Activated CD4-positive, alpha-beta memory T cell treated with anti-CD3 and anti-CD28 coated beads, Interleukin-2, amount 10 ng/mL, durations not matched to agents 7 days and 5 days (primary cell): ENCODE data around the gene ABRAXAS1. TPM values are rescaled to one million over a fixed set of nuclear protein-coding genes. Genes with fewer than 3 reads are reported as not detected.
"Not testable (repeated sequence)": the region's sequence is repeated elsewhere in the genome, so short reads cannot be mapped to it uniquely, and the experiment has no call there.

ENCODE experiments used
- CTCF ChIA-PET: fragments of 350-600 bp; sonication (Branson Sonifier 250); formaldehyde crosslinking; loops from one replicate; lab custom pipeline; 2021; ENCODE audit warnings: antibody characterized with exemption, inconsistent platforms; lab: Charles Lee
- POLR2A ChIA-PET: fragments of 350-600 bp; sonication (Branson Sonifier 250); formaldehyde crosslinking; loops from one replicate; lab custom pipeline; 2021; ENCODE audit warnings: antibody characterized with exemption; lab: Charles Lee
- DNase-seq: peaks from one replicate; pipeline ENCODE4 v3.0.0-alpha.2; 2020
- H3K27ac Mint-ChIP-seq: one replicate; pipeline ENCODE4 v1.8.0; 2021; ENCODE audit warnings: mild to moderate bottlenecking, mixed read lengths
- H3K27me3 Mint-ChIP-seq: one replicate; pipeline ENCODE4 v1.8.0; 2021; ENCODE audit warnings: mixed read lengths
- H3K36me3 Mint-ChIP-seq: one replicate; pipeline ENCODE4 v1.8.0; 2021; ENCODE audit warnings: low read depth, mixed read lengths
- H3K4me1 Mint-ChIP-seq: one replicate; pipeline ENCODE4 v1.8.0; 2021; ENCODE audit warnings: mixed read lengths
- H3K4me3 Mint-ChIP-seq: one replicate; pipeline ENCODE4 v1.8.0; 2021; ENCODE audit warnings: mild to moderate bottlenecking, mixed read lengths
- H3K9me3 Mint-ChIP-seq: one replicate; pipeline ENCODE4 v1.8.0; 2021; ENCODE audit warnings: mixed read lengths
- total RNA-seq, 2 experiments: library from RNA; stranded (reverse); gene quantifications; one replicate each; pipeline ENCODE4 v1.2.3, GENCODE V29; 2021

Gene ABRAXAS1
- total RNA-seq, 2 experiments from 2014 or later: 11.2 to 13.7 TPM

- DNase-seq, H3K36me3 Mint-ChIP-seq, H3K9me3 Mint-ChIP-seq, H3K4me1 Mint-ChIP-seq, H3K4me3 Mint-ChIP-seq, H3K27me3 Mint-ChIP-seq, H3K27ac Mint-ChIP-seq: not testable (repeated sequence)
- ChIA-PET CTCF (interaction anchor here (1.1 kb wide), 1 partner anchor 23 kb away, joined by 4 read pairs; no protein-coding TSS in a partner anchor), POLR2A (interaction anchor here (1.0 kb wide), 1 partner anchor 11 kb away, joined by 3 read pairs; the partner anchor contains the start of gene ABRAXAS1)
Measured at GRCh38 chr4:83496085-83496917, 11.4 kb upstream of the ABRAXAS1 start.

GRCh38 chr4:83490876-83491450, 6.1 kb upstream of the ABRAXAS1 start:
- Mint-ChIP-seq H3K9me3 (no peaks in the 10 kb centered on the region), H3K4me1 (peaks cover 4% of the 10 kb centered on the region), H3K27me3 (peaks cover 2% of the 10 kb centered on the region), H3K27ac (no peak overlapping the region), H3K36me3 (no peaks in the 10 kb centered on the region), H3K4me3 (no peak overlapping the region)
- CTCF ChIA-PET: interaction anchor here (0.9 to 4.3 kb wide), 6 partner anchors 8 to 150 kb away, joined by 3 to 30 read pairs (median 10); partner anchors contain the start of gene GPAT3
- POLR2A ChIA-PET: no interaction called here
- no peak for DNase-seq

GRCh38 chr4:83489711-83490326, 4.9 kb upstream of the ABRAXAS1 start:
- CTCF ChIA-PET: interaction anchor here (1.2 to 4.3 kb wide), 6 partner anchors 8 to 151 kb away, joined by 3 to 30 read pairs (median 10); no protein-coding TSS in a partner anchor
- Mint-ChIP-seq H3K4me3 (no peak overlapping the region), H3K27me3 (peaks cover 2% of the 10 kb centered on the region), H3K4me1 (peaks cover 8% of the 10 kb centered on the region), H3K9me3 (no peaks in the 10 kb centered on the region), H3K36me3 (no peaks in the 10 kb centered on the region), H3K27ac (no peak overlapping the region)
- DNase-seq: no peak
- POLR2A ChIA-PET: no interaction called here

- Mint-ChIP-seq H3K4me1 (peaks cover 15% of the 10 kb centered on the region), H3K4me3 (no peak overlapping the region), H3K9me3 (no peaks in the 10 kb centered on the region), H3K27me3 (no peaks in the 10 kb centered on the region), H3K27ac (no peak overlapping the region), H3K36me3 (peaks cover 3% of the 10 kb centered on the region)
- no peak for DNase-seq
- CTCF ChIA-PET: no interaction called here
- POLR2A ChIA-PET: interaction anchor here (2.5 to 3.7 kb wide), 2 partner anchors 12 to 32 kb away, joined by 14 to 23 read pairs; partner anchors contain the start of genes HELQ and MRPS18C
Measured at GRCh38 chr4:83486457-83487129, 1.7 kb upstream of the ABRAXAS1 start.

GRCh38 chr4:83473966-83474365, 10.9 kb downstream of the ABRAXAS1 start:
- Mint-ChIP-seq H3K27me3 (no peaks in the 10 kb centered on the region), H3K4me1 (peaks cover 7% of the 10 kb centered on the region), H3K9me3 (no peaks in the 10 kb centered on the region), H3K36me3 (peaks cover 32% of the 10 kb centered on the region), H3K4me3 (no peak overlapping the region), H3K27ac (no peak overlapping the region)
- CTCF ChIA-PET: interaction anchor here (0.9 kb wide), 1 partner anchor 23 kb away, joined by 4 read pairs; no protein-coding TSS in a partner anchor
- DNase-seq: no peak
- POLR2A ChIA-PET: interaction anchor here (0.7 to 1.2 kb wide), 2 partner anchors 18 to 40 kb away, joined by 3 to 4 read pairs; partner anchors contain the start of genes HELQ and MRPS18C

GRCh38 chr4:83473423-83473822, 11.5 kb downstream of the ABRAXAS1 start:
- Mint-ChIP-seq H3K9me3 (no peaks in the 10 kb centered on the region), H3K36me3 (peaks cover 36% of the 10 kb centered on the region), H3K27me3 (no peaks in the 10 kb centered on the region), H3K27ac (no peak overlapping the region), H3K4me1 (peaks cover 7% of the 10 kb centered on the region), H3K4me3 (no peak overlapping the region)
- ChIA-PET POLR2A (interaction anchor here (1.2 kb wide), 1 partner anchor 18 kb away, joined by 4 read pairs; the partner anchor contains the start of genes HELQ and MRPS18C), CTCF (interaction anchor here (0.9 to 1.0 kb wide), 2 partner anchors 9 to 24 kb away, joined by 3 to 4 read pairs; no protein-coding TSS in a partner anchor)
- DNase-seq: no peak

- POLR2A ChIA-PET: interaction anchor here (1.0 to 2.5 kb wide), 13 partner anchors 12 to 556 kb away, joined by 3 to 26 read pairs (median 5); partner anchors contain the start of genes ABRAXAS1, COPS4, COQ2 and GPAT3
- Mint-ChIP-seq H3K36me3 (peaks cover 63% of the 10 kb centered on the region), H3K4me3 (peak overlapping the region; percentile 99), H3K27me3 (no peaks in the 10 kb centered on the region), H3K9me3 (no peaks in the 10 kb centered on the region), H3K27ac (peak overlapping the region; percentile 100), H3K4me1 (peaks cover 49% of the 10 kb centered on the region)
- CTCF ChIA-PET: interaction anchor here (0.8 to 2.9 kb wide), 2 partner anchors 172 to 1082 kb away, joined by 3 to 15 read pairs; partner anchors contain the start of genes COQ2 and HNRNPD
- no peak for DNase-seq
Measured at GRCh38 chr4:83456184-83456501, 28.8 kb downstream of the ABRAXAS1 start.

GRCh38 chr4:83455281-83456183, 29.4 kb downstream of the ABRAXAS1 start, which contains the start of the genes HELQ and MRPS18C:
HELQ (minus strand) TSS chr4:83455823; CDS start chr4:83455693, 130 bp downstream.
MRPS18C (plus strand) TSS chr4:83456058; CDS start chr4:83456078, 20 bp downstream.
- peak within 1 kb of the TSS; percentile 99 for H3K4me3 Mint-ChIP-seq
- POLR2A ChIA-PET: interaction anchor here (0.6 to 2.5 kb wide), 27 partner anchors 8 to 1026 kb away, joined by 3 to 26 read pairs (median 4); partner anchors contain the start of genes ABRAXAS1, COPS4, COQ2 and GPAT3
- peaks cover 49% of the 10 kb centered on the region for H3K4me1 Mint-ChIP-seq
- peak within 1 kb of the TSS; percentile 100 for H3K27ac Mint-ChIP-seq
- DNase-seq: peak; percentile 97
- CTCF ChIA-PET: interaction anchor here (0.8 to 2.9 kb wide), 5 partner anchors 10 to 1082 kb away, joined by 3 to 15 read pairs (median 3); partner anchors contain the start of genes COQ2 and HNRNPD
- H3K9me3 Mint-ChIP-seq: no peaks in the 10 kb centered on the region
- peaks cover 61% of the 10 kb centered on the region for H3K36me3 Mint-ChIP-seq
- no peaks in the 10 kb centered on the region for H3K27me3 Mint-ChIP-seq

GRCh38 chr4:83454686-83455085, 30.2 kb downstream of the ABRAXAS1 start:
- Mint-ChIP-seq H3K4me1 (peaks cover 49% of the 10 kb centered on the region), H3K36me3 (peaks cover 60% of the 10 kb centered on the region), H3K27me3 (no peaks in the 10 kb centered on the region), H3K27ac (peak overlapping the region; percentile 100), H3K9me3 (no peaks in the 10 kb centered on the region), H3K4me3 (peak overlapping the region; percentile 99)
- ChIA-PET POLR2A (interaction anchor here (1.0 to 2.5 kb wide), 19 partner anchors 30 to 1025 kb away, joined by 3 to 26 read pairs (median 4); partner anchors contain the start of genes ABRAXAS1, COPS4, COQ2 and HPSE), CTCF (interaction anchor here (1.4 to 2.9 kb wide), 3 partner anchors 9 to 171 kb away, joined by 3 to 15 read pairs (median 3); partner anchors contain the start of gene COQ2)
- no peak for DNase-seq

GRCh38 chr4:83449009-83449408, 35.9 kb downstream of the ABRAXAS1 start:
- H3K36me3 Mint-ChIP-seq: peaks cover 48% of the 10 kb centered on the region
- no peaks in the 10 kb centered on the region for H3K9me3 Mint-ChIP-seq
- no peak overlapping the region for H3K27ac Mint-ChIP-seq
- POLR2A ChIA-PET: no interaction called here
- CTCF ChIA-PET: no interaction called here
- no peak overlapping the region for H3K4me3 Mint-ChIP-seq
- DNase-seq: no peak
- no peaks in the 10 kb centered on the region for H3K27me3 Mint-ChIP-seq
- H3K4me1 Mint-ChIP-seq: peaks cover 19% of the 10 kb centered on the region

- Mint-ChIP-seq H3K4me3 (no peak overlapping the region), H3K9me3 (no peaks in the 10 kb centered on the region), H3K27me3 (no peaks in the 10 kb centered on the region), H3K27ac (no peak overlapping the region), H3K4me1 (no peaks in the 10 kb centered on the region), H3K36me3 (peaks cover 40% of the 10 kb centered on the region)
- no peak for DNase-seq
- POLR2A ChIA-PET: no interaction called here
- CTCF ChIA-PET: interaction anchor here (0.6 kb wide), 1 partner anchor 458 kb away, joined by 3 read pairs; no protein-coding TSS in a partner anchor
Measured at GRCh38 chr4:83440899-83441298, 44.0 kb downstream of the ABRAXAS1 start.
